Kidney (tissue), 14 donors: ENCODE data around the gene PPP2R1B. TPM values are rescaled to one million over a fixed set of nuclear protein-coding genes. Genes with fewer than 3 reads are reported as not detected.

Experiments used
- DNase-seq, 5 donors: peaks; one replicate each; pipeline ENCODE4 v3.0.0-alpha.2; 2013 to 2020
- FAIRE-seq: peaks from 2 replicates; lab custom pipeline; 2012; peaks lifted over from hg19 to GRCh38; lab: Jason Lieb, UNC
- H3K27ac ChIP-seq, 2 donors: one replicate each; pipeline ENCODE4 v1.7.0; 2013; ENCODE audit warnings: low read depth in 2 of 2, low read length in 2 of 2, inconsistent platforms in 1 of 2
- H3K27me3 ChIP-seq: one replicate; pipeline ENCODE4 v1.7.1; 2013; ENCODE audit warnings: low read length, inconsistent platforms; ENCODE audit not compliant: control insufficient read depth, insufficient read depth
- H3K36me3 ChIP-seq, 3 donors: one replicate each; pipeline versions ENCODE4 v1.7.0 to v1.7.1; 2013; ENCODE audit warnings: low read length in 3 of 3, control low read depth in 1 of 3, inconsistent platforms in 1 of 3; ENCODE audit not compliant: insufficient read depth in 3 of 3, control insufficient read depth in 2 of 3
- H3K4me1 ChIP-seq, 3 donors: one replicate each; pipeline versions ENCODE4 v1.7.0 to v1.7.1; 2013; ENCODE audit warnings: low read length in 3 of 3, inconsistent platforms in 1 of 3, low read depth in 1 of 3; ENCODE audit not compliant: control insufficient read depth in 2 of 3, insufficient read depth in 2 of 3
- H3K4me3 ChIP-seq, 3 donors: one replicate each; pipeline versions ENCODE4 v1.7.0 to v1.8.1; 2013; ENCODE audit warnings: low read length in 3 of 3, control low read depth in 1 of 3, inconsistent platforms in 1 of 3
- H3K9ac ChIP-seq, 3 donors: one replicate each; pipeline versions ENCODE4 v1.7.0 to v1.7.1; 2013; ENCODE audit warnings: low read length in 3 of 3, control low read depth in 1 of 3, inconsistent platforms in 1 of 3
- H3K9me3 ChIP-seq, 3 donors: one replicate each; pipeline versions ENCODE4 v1.7.0 to v1.7.1; 2013; ENCODE audit warnings: low read length in 3 of 3, control low read depth in 1 of 3, inconsistent platforms in 1 of 3; ENCODE audit not compliant: control insufficient read depth in 2 of 3, insufficient read depth in 1 of 3
- CTCF ChIP-seq: IDR thresholded peaks from 3 replicates; pipeline ENCODE4 v1.5.1; 2012; ENCODE audit warnings: mild to moderate bottlenecking, moderate library complexity, borderline replicate concordance; ENCODE audit not compliant: insufficient read depth; ENCODE audit errors: extremely low read depth
- intact Hi-C: fragments of 100-400 bp; cut with DNase I; formaldehyde crosslinking; loops from one replicate; pipeline ENCODE4 v1.11.1; 2022
- polyA plus RNA-seq: library from polyadenylated mRNA; stranded (reverse); fragments of 350-450 nt; fragmentation: Illumina TruSeq; extraction: RNeasy Lipid Tissue Mini Kit (QIAGEN cat#74804); gene quantifications from one replicate; pipeline ENCODE4 v1.2.3, GENCODE V29; 2014; ENCODE audit warnings: low read depth, low replicate concordance; ENCODE audit not compliant: insufficient read depth
- total RNA-seq: library from RNA; stranded (reverse); fragmentation: NEBNext Ultra II Directional; extraction: Animal tissue kit (Norgen Biotek cat#: 25700); gene quantifications from one replicate; pipeline ENCODE4 v1.2.1, GENCODE V29; 2021
- donor health status: control.
- donor health status: control.
- donor health status: control.
- donor health status: control.
- donor health status: control.
- donor health status: DM: yes; HTN: yes; CAD: no.
- donor health status: Normal renal cell carcinoma (clear cell type).

PPP2R1B gene
- total and polyA plus RNA-seq, 2 donors from 2014 or later = 11.7 to 35.5 TPM

GRCh38 chr11:111765320-111765983, 737 bp downstream of the PPP2R1B start:
- peak overlapping the region; percentile 57 to 98 for H3K27ac ChIP-seq
- peaks cover 3 to 15% (median 11%) of the 10 kb centered on the region in 3 donors for H3K36me3 ChIP-seq
- no peak for FAIRE-seq
- peak overlapping the region; percentile 77 to 98 (median 89) for H3K9ac ChIP-seq
- peak overlapping the region; percentile 85 to 93 (median 92) for H3K4me3 ChIP-seq
- peaks cover 4 to 18% (median 6%) of the 10 kb centered on the region in 3 donors for H3K4me1 ChIP-seq
- DNase-seq = peak in 1 of 5 donors; percentile 20
- no peaks in the 10 kb centered on the region for H3K9me3 ChIP-seq
- no peak for TF ChIP-seq CTCF
- no peaks in the 10 kb centered on the region for H3K27me3 ChIP-seq
- intact Hi-C loops = no loop called here

- H3K36me3 ChIP-seq = peaks cover 3 to 21% (median 15%) of the 10 kb centered on the region in 3 donors
- H3K4me1 ChIP-seq = peaks cover 4 to 18% (median 6%) of the 10 kb centered on the region in 3 donors
- peak overlapping the region; percentile 5 to 93 (median 92) for H3K4me3 ChIP-seq
- no peaks in the 10 kb centered on the region for H3K9me3 ChIP-seq
- TF ChIP-seq CTCF = no peak
- no peak overlapping the region for H3K27ac ChIP-seq
- intact Hi-C loops = no loop called here
- H3K9ac ChIP-seq = peak overlapping the region in 1 of 3 donors; percentile 98
- peak in 2 of 5 donors; percentile 27 to 33 for DNase-seq
- FAIRE-seq = no peak
- H3K27me3 ChIP-seq = no peaks in the 10 kb centered on the region
Observed at GRCh38 chr11:111764621-111765020, 1.6 kb downstream of the PPP2R1B start.

- no peak for FAIRE-seq
- H3K4me1 ChIP-seq = peaks cover 4 to 18% (median 6%) of the 10 kb centered on the region in 3 donors
- no peak overlapping the region for H3K27ac ChIP-seq
- intact Hi-C loops = no loop called here
- no peak overlapping the region for H3K4me3 ChIP-seq
- no peak overlapping the region for H3K9ac ChIP-seq
- no peak for TF ChIP-seq CTCF
- no peaks in the 10 kb centered on the region for H3K27me3 ChIP-seq
- no peaks in the 10 kb centered on the region for H3K9me3 ChIP-seq
- DNase-seq = no peak
- peaks cover 8 to 34% (median 22%) of the 10 kb centered on the region in 3 donors for H3K36me3 ChIP-seq
Observed at GRCh38 chr11:111762981-111763643, 3.1 kb downstream of the PPP2R1B start.
